DOHH2 (cell line): ENCODE results near the gene ETFA.

Source experiments
- EZH2phosphoT487 ChIP-seq: fragments of 200-600 bp; sonication (generic); IDR thresholded peaks from 2 replicates; pipeline ENCODE4 v1.6.1; 2017; ENCODE audit warnings: borderline replicate concordance, mild to moderate bottlenecking, antibody characterized with exemption, low read length, moderate library complexity, mixed read lengths
- TF ChIP-seq, protein P1 (sequence below): fragments of 200-600 bp; sonication (generic); IDR thresholded peaks from one replicate; pipeline ENCODE4 v1.5.1; 2014; ENCODE audit warnings: antibody characterized with exemption, mild to moderate bottlenecking, low read depth, low read length; ENCODE audit not compliant: poor library complexity, severe bottlenecking

DNA sequence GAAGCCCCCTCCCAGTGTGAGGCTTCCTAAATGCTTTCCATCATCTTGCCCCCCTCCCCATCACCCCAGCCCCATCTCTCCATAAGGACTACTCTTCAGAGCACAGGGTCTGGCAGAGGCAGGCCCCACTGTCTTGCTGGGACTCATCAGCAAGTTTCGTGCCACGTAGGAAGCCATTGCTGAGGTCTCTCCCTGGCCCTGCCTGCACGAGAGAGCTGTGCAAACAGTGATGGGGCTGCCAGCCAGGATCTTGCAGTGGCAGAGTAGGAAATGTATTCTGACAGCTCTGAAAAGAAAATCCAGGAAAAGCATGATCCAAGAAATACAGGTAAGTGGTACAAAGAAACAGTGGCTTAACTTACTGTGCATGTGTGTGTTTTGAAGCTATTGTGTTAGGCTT, 47.9 kb upstream of the ETFA start:
- TF ChIP-seq, protein P1, sequence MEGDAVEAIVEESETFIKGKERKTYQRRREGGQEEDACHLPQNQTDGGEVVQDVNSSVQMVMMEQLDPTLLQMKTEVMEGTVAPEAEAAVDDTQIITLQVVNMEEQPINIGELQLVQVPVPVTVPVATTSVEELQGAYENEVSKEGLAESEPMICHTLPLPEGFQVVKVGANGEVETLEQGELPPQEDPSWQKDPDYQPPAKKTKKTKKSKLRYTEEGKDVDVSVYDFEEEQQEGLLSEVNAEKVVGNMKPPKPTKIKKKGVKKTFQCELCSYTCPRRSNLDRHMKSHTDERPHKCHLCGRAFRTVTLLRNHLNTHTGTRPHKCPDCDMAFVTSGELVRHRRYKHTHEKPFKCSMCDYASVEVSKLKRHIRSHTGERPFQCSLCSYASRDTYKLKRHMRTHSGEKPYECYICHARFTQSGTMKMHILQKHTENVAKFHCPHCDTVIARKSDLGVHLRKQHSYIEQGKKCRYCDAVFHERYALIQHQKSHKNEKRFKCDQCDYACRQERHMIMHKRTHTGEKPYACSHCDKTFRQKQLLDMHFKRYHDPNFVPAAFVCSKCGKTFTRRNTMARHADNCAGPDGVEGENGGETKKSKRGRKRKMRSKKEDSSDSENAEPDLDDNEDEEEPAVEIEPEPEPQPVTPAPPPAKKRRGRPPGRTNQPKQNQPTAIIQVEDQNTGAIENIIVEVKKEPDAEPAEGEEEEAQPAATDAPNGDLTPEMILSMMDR, result no peak
- TF ChIP-seq EZH2phosphoT487, result no peak
